HepG2 (cell line): ENCODE measurements around the gene NEU4.

Experiments used
- ELF4 ChIP-seq: sonication (generic); formaldehyde crosslinking; IDR thresholded peaks from 2 replicates; pipeline ENCODE4 v1.5.0; 2020; ENCODE audit warnings: missing genetic modification reagents, mild to moderate bottlenecking, moderate library complexity, borderline replicate concordance
- MIER3 ChIP-seq: IDR thresholded peaks from 2 replicates; pipeline ENCODE4 v1.6.1; 2016; ENCODE audit warnings: missing compliant biosample characterization, borderline replicate concordance
- MZF1 ChIP-seq: sonication (generic); formaldehyde crosslinking; IDR thresholded peaks from 2 replicates; pipeline ENCODE4 v1.8.1; 2023; ENCODE audit warnings: mild to moderate bottlenecking, missing genetic modification reagents, borderline replicate concordance
- POLR2A ChIP-seq, 2 experiments: IDR thresholded peaks; 2 replicates each; pipeline ENCODE4 v1.6.1; 2011; ENCODE audit warnings: low read depth in 2 of 2, low read length in 2 of 2, mild to moderate bottlenecking in 1 of 2, moderate library complexity in 1 of 2; ENCODE audit not compliant: insufficient read depth in 1 of 2
- POLR2G ChIP-seq: fragments of 200-400 bp; formaldehyde crosslinking; IDR thresholded peaks from 2 replicates; pipeline ENCODE4 v1.6.1; 2018; ENCODE audit warnings: mild to moderate bottlenecking, low read depth, low read length, moderate library complexity
- TF ChIP-seq, protein P1 (sequence below): sonication (generic); formaldehyde crosslinking; IDR thresholded peaks from 2 replicates; pipeline ENCODE4 v1.5.0; 2020; ENCODE audit warnings: mild to moderate bottlenecking, missing genetic modification reagents, moderate library complexity
- TF ChIP-seq, protein P2 (sequence below): sonication (generic); formaldehyde crosslinking; IDR thresholded peaks from 2 replicates; pipeline ENCODE4 v1.5.1; 2020; ENCODE audit warnings: missing genetic modification reagents, mild to moderate bottlenecking, borderline replicate concordance
- TF ChIP-seq, protein P3 (sequence below): sonication (generic); formaldehyde crosslinking; conservative IDR thresholded peaks from 2 replicates; pipeline ENCODE4 v1.8.0; 2022; ENCODE audit warnings: mild to moderate bottlenecking, moderate library complexity, missing genetic modification reagents
- TF ChIP-seq, protein P4 (sequence below): sonication (generic); formaldehyde crosslinking; IDR thresholded peaks from 2 replicates; pipeline ENCODE4 v1.8.0; 2022; ENCODE audit warnings: mild to moderate bottlenecking, missing genetic modification reagents, moderate library complexity

DNA sequence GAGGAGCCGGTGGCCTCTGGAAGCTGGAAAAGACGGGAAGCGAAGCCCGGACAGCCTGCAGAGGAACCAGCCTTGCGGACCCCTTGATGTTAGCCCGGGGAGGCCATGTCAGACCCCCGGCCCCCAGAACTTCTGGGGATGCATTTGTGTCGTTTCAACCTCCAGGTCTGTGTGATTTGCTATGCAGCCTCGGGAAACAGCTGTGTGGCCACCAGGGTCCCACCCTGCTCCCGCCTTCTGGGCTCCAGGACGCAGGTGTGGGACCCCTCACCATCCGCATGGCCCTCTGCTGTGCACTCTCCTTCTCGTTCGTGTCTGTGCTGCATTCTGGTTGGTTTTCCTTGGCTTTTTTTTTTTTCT lies 13.3 kb downstream of the NEU4 start:
- TF ChIP-seq POLR2A (IDR thresholded peaks at IDR 0.05; ENCODE audit: insufficient read depth in 1 of 2, low read depth in 2 of 2, low read length in 2 of 2) (no peak), MIER3 (no peak), MZF1 (no peak), POLR2G (no peak), ELF4 (CRISPR knock-in tag) (no peak)
- TF ChIP-seq, protein P1, sequence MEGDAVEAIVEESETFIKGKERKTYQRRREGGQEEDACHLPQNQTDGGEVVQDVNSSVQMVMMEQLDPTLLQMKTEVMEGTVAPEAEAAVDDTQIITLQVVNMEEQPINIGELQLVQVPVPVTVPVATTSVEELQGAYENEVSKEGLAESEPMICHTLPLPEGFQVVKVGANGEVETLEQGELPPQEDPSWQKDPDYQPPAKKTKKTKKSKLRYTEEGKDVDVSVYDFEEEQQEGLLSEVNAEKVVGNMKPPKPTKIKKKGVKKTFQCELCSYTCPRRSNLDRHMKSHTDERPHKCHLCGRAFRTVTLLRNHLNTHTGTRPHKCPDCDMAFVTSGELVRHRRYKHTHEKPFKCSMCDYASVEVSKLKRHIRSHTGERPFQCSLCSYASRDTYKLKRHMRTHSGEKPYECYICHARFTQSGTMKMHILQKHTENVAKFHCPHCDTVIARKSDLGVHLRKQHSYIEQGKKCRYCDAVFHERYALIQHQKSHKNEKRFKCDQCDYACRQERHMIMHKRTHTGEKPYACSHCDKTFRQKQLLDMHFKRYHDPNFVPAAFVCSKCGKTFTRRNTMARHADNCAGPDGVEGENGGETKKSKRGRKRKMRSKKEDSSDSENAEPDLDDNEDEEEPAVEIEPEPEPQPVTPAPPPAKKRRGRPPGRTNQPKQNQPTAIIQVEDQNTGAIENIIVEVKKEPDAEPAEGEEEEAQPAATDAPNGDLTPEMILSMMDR = no peak
- TF ChIP-seq, protein P2, sequence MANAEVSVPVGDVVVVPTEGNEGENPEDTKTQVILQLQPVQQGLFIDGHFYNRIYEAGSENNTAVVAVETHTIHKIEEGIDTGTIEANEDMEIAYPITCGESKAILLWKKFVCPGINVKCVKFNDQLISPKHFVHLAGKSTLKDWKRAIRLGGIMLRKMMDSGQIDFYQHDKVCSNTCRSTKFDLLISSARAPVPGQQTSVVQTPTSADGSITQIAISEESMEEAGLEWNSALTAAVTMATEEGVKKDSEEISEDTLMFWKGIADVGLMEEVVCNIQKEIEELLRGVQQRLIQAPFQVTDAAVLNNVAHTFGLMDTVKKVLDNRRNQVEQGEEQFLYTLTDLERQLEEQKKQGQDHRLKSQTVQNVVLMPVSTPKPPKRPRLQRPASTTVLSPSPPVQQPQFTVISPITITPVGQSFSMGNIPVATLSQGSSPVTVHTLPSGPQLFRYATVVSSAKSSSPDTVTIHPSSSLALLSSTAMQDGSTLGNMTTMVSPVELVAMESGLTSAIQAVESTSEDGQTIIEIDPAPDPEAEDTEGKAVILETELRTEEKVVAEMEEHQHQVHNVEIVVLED (CRISPR knock-in tag) = no peak
- TF ChIP-seq, protein P3, sequence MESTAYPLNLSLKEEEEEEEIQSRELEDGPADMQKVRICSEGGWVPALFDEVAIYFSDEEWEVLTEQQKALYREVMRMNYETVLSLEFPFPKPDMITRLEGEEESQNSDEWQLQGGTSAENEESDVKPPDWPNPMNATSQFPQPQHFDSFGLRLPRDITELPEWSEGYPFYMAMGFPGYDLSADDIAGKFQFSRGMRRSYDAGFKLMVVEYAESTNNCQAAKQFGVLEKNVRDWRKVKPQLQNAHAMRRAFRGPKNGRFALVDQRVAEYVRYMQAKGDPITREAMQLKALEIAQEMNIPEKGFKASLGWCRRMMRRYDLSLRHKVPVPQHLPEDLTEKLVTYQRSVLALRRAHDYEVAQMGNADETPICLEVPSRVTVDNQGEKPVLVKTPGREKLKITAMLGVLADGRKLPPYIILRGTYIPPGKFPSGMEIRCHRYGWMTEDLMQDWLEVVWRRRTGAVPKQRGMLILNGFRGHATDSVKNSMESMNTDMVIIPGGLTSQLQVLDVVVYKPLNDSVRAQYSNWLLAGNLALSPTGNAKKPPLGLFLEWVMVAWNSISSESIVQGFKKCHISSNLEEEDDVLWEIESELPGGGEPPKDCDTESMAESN (CRISPR knock-in tag) = no peak
- TF ChIP-seq, protein P4, sequence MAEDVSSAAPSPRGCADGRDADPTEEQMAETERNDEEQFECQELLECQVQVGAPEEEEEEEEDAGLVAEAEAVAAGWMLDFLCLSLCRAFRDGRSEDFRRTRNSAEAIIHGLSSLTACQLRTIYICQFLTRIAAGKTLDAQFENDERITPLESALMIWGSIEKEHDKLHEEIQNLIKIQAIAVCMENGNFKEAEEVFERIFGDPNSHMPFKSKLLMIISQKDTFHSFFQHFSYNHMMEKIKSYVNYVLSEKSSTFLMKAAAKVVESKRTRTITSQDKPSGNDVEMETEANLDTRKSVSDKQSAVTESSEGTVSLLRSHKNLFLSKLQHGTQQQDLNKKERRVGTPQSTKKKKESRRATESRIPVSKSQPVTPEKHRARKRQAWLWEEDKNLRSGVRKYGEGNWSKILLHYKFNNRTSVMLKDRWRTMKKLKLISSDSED (CRISPR knock-in tag) = no peak
